ENCODE data around the gene FNDC5.

FNDC5 gene

DNA sequence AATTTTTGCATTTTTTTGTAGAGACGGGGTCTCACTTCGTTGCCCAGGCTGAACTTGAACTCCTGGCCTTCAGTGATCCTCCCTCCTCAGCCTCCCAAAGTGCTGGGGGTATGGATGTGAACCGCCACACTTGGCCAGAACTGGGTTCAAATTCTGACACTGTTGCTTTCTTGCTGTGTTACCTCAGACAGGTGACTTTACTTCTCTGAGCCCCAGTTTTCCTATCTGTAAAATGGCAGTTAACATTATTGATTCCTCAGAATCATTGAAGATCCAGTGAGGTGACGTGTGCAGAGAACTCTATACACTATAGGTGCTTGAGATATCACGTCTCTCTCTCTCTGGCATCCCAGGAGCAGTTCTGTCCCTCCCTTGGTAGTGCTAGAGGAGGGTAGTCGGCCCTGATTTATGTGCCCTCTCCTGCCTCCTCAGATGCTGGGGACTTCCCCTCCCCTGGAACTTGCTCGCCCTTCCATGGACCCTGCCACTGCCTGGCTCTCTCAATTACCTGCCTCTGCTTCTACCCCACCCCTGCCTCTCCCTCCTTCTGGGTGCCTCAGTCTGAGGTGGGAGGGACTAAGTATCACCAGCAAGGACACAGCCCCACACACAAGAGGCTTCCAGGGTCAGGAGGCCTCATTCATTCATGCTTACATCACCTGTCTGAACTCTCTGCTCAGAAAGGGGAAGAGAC is 12.8 kb upstream of the FNDC5 start:
- DNase-seq = no peak

DNA sequence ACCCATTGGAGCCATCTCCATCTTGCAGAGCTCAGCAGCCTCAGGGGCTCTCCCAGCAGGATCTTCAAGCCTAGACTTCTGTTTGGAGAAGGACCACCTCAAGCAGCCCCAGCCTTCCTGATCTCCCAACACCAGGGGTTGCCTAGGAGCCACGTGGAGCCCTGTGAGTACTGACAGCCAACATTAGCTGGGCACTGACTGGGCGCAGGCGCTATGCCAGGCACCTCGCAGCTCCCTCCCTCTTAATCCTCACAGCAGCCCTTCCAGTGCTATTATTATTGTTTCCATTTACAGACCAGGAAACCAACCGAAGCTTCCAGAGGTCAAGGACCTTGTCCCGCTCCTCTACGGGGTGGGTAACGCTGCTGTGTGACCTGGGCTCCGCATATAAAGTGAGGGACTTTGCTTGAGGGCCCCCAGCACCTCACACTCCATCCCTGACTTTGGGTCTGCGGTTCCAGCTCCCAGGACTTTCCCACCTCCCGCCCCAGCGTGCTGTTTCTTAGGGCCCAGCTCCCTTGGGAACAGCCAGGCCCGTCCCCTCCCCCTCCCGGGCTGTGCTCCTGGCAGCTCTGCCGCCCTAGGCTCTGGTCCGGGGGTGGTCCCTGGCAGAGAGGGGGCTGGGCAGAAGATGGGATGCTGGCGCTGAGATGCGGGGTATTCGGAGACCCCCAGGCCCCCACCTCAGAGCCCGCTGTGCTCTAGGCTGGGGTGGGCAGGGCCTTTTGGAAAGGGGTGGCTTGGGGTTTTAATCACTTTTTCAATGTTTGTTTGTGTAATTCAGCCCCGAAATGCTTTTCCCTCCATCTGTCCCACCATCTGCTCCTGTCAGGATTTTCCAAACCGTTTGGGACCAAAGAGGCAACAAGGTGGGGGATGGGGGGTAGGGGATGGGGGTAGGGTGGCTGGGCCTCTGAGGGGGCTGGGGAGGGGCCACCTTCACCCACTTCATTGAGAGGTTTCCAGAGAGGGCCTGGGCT is 11.4 kb upstream of the FNDC5 start:
- no peak for DNase-seq

DNA sequence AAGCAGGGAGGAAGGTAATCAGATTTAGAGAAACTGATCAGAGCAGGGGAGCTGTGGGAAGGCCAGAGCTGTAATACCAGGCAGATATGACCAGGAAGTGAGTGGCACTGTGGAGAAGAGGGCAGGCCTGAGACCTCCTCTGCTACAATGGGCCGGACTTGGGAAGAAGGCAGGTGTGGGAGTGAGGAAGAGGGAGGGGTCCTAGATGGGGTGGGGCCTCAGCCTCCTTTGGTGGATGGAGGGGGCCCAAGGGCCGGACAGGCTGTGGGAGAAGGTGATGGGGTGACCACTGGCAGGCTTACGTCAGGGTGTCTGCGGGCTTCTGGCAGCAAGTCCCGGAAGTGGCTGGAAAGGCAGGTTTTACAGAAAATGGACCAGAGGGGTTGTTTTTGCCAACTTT is 10.6 kb upstream of the FNDC5 start:
- DNase-seq = no peak

DNA sequence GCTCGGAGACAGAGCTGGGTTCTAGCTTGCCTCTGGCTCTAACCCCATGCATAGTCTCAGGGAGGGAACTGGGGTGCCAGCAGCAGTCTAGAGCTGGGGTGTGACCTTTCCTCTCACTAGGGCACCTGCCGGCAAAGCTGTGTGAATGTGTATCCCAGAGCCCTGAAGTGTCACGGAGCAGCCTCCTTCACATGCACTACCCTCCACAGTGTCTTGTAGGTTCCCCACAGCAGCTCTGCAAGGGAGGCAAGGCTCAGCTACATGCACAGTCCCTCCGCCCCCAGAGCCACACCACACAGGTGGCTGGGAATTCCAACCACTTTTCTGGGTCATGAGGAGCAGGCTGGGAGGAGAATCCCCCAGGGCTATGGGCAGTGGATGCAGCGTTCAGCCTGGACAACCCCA is 7.9 kb upstream of the FNDC5 start:
- DNase-seq = peak; percentile 34

DNA sequence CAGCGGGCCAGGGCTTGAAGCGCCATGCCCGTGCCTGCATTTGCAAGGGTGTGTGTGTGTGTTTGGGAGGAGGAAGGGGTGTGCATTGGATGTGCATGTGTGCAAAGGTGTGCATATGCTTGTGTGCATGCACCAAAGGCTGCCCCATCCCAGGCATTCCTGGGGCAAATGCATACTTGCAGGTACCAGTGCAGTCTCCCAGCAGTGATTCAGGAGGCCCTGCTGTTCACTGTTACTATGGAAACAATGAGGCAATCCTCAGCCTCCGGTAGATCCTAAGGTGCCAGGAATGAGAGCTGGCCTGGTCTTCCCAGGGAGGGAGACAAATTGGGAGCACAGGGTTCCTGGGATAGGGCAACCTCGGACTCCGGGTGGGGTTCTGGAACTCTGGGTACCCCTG is 7.5 kb upstream of the FNDC5 start:
- DNase-seq = no peak

DNA sequence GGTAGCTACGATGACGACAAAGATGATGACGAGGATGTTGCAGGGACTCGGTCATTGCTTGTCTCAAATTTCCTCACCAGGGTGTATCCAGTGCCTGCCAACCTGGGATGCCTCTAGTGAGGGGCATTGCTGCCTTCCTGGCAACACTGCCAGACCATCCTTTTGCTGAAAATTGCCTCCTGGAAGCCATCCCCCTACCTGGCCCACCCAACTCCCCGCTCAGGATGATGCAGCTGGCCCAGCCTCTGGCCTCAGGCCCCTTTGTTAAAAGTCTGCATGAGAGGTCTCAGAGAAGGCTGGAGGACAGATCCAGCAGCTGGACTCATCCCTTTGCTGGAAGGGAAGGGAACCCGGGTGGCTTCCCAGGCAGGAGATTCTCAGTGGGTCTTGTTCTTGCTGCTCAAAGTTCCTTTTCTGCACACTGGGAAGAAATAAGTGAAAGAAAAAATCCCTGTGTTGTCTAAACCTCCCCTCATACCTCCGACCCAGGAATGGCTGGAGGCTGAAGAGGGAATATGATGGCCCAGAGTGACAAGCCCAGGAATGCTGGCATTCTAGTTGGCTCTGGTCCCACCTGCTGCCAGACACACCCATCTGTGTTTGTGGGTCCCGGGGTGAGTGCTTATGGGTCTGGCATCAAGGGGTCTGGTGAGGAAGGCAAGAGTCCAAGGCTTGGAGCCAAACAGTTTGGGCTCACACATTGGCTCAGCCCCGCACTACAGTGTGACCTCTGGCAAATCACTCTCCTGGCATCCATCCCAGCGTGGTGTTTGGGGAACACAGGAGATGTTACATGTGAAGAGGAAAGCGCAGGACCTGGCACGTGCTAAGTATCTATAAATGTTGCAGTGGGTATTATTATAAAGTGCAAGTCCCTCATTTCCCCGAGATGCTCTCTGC is 6.7 kb upstream of the FNDC5 start:
- DNase-seq = peak; percentile 56

DNA sequence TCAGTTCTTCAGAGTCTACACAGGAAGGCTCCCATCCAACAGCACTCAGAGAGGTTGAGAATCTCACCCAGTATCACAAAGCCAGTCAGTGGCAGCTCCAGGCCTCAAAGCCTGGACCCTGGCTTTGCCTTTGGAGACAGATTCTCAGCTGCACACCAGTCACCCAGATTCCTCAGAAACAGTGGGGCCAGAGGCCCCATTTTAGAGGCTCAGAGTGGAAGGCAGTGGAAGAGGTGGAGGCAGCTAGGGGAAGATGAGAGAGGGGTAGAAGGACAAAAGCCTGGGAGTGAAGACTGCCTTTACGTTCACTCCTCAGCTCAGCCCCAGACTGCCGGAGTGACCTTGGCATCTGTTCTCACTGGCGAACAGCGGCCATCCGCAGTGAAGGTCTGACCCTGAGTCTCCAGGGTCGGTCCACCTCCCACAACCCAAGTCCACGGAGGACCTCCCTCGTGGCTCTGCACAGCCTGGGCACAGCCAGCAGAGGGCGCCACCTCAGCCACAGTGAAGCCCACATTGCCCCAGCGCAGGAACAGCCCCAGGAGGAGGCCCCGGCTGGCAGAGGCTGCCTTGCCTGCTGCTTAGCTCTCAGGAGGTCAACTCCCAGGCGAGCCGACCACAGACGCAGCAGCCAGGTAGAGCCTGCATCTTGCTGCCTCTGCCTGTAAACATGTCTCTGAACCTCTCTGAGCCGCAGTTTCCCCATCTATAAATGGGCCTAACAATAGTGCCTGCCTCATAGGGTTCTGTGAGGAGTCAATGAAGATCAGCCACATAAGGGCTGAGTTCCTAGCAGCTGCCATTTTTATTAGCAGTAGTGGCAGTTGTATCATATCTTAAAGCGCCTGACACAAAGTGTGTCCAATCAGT is 5.9 kb upstream of the FNDC5 start:
- peak; percentile 73 for DNase-seq

DNA sequence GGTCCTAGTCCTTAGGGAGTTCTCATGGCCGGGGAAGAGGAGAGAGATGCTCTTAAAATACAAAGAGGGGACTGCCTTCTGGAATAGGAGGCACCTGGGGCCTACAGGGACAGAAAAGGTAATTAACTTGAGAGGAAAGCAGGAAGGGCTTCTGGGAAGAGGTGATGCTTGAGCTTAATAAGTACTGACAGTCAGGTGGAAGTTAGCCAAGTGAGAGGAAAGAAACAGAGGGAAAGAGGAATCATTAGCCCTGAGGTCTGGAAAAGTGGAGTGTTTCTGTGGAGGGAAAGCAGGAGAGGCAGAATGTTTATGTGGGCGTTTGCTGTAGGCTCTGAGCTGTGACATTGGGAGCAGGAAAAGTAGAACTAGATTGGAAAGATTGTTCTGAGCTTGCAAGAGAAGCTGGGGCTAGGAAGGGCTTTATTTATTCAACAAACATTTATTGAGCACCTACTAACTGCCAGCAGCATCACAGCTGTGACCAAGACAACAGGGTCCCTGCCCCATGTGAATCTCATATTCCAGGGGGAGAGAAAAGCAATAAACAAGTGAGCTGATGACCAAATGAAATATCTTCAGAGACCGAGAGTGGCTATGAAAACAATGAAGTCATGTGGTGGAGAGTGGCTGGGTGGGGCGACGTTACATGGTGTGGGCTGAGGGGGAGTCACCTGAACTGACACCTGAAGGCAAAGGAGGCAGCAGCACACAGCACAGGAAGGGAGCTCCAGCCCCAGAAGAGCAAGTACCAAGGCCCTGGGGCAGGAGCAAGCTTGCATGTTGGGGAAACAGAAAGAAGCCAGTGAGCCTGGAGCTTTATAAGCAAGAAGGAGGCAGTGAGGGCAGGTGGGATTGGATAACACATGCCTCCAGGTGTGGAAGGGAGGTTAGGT is 4.4 kb upstream of the FNDC5 start:
- DNase-seq = no peak

DNA sequence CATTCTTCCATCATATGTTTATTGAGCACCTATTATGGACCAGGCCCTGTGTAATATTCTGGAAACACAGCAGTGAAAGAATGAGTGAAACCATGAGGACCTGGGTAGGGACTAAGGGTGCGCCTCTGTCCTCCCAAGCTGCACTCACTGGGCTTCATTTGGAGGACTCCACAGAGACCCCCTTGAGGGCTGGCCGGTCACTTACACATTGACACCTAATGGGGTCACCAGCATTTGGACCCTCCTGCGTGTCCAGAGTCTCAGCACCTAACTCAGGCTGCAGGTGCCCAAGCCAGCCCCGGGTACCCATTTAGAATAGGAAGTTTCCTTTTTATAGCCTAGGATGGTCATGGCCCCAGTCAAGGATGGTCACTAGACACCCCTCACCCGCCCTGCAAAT is 2.8 kb upstream of the FNDC5 start:
- peak; percentile 25 for DNase-seq

DNA sequence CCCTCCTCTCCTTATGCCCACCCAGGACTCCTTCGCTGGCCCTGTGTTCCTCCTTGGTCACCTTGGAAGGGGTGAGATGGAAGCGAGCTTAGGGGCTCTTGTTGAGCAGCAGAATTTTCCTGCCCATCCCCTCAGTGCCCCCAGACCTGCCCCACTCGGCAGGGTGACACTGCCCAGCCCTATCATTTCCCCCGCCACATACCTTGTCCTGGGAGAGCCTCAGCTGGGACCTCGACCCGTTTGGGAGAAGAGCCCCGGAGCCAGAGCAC is 1.4 kb upstream of the FNDC5 start:
- DNase-seq = peak; percentile 30

DNA sequence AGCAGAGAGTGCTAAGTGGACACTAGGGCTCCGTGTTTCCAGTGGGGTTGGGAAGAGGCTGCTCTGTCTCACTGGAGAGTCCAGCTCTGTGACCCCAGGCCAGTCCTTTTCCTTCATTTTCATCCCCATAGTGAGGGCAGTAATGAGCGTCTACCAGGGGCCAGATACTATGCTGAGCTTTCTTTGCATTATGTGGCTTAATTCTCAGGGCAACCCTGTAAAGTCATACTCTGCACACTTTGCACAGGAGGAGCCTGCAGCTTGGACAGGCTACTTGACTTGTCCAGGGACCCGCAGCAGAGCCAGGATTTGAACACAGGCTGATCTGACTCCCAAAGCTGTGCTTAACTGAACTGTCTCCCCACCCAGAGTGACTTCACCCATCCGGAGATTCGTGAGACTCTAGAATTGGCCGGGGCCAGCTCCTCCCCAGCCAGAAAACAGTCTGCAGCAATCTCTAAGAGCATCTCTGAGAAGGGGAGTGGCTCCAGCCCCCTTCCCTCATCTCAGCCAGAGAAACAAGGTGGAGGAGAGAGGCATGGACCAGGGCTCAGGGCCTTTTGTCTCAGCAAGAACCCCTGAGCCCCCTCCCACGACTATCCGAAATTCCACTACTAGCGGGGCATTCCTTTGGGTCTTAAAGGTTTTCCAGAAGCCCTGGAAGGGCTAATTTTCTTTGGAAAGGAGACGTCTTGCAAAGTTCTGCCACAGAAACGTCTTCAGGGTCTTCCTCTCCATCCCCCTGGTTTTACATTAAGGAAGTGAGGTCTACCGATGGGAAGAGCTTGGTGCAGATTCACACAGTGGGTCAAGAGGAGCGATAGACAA is 866 bp upstream of the FNDC5 start:
- DNase-seq = peak; percentile 54

DNA sequence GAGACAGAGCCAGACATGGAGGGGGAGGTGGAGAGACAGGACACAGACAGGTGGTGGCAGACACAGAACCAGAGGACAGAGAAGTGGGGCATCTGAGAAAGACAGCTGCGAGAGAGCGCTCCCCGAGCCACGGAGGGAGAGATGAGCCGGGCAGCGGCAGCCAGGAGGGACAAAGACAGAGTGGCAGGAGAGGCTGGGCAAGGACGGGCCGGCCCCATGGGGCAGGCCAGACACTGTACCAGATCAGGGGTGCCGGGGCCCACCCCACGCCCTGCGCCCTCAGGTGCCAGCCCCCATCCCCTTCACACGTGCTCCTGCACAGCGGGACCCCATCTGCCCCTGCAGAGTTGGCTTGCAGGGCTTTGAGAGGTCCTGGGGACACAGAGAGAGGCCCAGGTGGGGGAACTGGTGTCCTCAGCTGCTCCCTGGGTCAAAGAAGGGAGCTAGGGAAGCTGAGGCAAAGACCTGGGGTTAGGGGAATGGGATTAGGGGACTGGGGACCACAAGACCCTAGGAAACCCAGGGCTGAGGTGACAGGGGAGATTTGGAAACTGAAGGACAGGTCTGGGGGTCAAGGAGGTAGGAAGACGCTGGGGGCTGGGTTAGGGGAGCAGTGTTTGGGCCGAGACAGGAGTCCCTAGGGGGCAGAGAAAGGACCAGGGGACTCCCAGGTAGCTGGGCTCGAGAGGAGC is 643 bp downstream of the FNDC5 start:
- peak; percentile 53 for DNase-seq

DNA sequence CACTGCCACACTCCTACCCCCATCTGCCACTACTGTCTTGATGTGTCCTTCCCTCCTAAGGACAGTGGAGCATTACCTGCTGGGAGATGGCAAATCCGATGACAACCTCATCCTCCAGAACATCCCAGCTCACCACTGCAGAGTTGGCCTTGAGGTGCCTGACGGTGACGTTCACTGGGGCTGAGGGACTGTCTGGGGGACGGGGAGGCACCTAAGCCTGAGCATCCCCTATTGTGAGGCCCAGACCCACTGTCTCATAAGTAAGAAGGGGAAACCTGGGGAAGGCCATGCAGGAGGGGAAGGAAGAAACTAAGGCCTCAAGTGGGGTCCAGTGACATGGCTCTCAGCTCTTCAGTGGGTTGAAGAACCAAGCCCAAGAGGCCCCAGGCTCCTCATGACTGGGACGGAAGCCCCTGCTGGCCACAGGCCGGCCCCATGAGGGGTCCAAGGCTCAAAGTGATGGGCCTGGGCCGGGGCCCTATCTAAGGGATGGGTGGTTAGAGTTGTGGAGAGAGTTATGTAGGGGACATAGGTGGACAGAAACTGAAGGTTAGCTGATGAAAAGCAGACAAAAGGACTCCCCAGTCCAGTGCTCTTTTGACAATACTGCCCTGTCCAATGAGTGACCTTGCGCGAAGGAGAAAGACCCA is 1.8 kb downstream of the FNDC5 start:
- peak; percentile 55 for DNase-seq

DNA sequence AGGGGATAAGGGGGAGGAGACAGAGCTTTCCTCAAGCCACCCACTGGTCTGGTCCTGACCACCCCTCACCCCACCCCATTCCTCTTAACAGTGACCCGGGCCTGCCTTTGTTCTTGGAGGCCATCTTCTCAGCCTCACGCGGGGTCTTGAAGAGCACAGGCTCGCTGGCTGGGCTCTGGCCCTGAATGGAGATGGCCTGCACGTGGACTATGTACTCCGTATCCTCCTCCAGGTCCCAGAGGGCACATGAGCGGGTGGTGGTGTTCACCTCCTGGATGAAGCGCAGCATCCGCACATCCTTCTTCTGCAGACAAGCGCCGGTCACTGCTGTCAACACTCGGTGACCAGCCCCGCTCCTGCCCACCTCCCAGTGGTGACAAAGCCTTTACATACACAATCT is 2.6 kb downstream of the FNDC5 start:
- DNase-seq = peak; percentile 31

DNA sequence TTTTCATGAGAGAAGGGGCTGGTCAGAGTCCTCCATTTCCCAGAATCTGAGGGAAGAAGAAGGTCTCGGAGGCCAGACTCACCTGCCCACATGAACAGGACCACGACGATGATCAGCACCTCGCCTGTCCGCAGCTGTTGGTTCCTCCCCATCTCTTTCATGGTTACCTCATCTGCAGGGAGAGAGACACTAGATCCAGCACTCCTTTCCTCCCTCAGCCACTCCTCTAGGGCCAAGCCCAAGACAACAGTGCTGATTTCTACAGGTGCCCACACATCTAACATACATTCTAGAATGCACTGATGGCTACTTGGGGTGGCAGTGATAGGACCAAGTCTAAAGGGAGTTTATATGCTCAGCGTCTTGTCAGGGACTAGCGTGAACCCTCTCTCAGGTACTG is 3.0 kb downstream of the FNDC5 start:
- DNase-seq = no peak

DNA sequence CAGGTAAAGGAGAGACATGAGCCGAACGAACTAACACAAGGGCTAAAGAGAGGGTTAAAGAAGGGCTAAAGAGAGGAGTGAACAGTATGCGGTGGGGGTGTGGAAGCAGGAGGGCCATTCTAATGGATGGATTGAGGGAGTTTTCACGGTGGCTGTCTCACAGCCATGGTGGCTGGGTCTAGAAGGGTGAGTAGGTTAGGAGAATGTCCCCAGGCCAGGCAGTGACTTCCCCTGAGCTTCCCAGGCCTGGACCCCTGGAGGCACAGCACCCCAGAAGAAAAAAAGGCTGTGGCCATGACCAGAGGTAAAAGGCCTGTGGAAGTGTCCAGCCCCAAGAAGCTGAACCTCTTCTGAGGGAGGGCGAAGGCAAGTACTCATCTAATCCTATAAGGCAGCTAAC is 3.6 kb downstream of the FNDC5 start:
- no peak for DNase-seq

DNA sequence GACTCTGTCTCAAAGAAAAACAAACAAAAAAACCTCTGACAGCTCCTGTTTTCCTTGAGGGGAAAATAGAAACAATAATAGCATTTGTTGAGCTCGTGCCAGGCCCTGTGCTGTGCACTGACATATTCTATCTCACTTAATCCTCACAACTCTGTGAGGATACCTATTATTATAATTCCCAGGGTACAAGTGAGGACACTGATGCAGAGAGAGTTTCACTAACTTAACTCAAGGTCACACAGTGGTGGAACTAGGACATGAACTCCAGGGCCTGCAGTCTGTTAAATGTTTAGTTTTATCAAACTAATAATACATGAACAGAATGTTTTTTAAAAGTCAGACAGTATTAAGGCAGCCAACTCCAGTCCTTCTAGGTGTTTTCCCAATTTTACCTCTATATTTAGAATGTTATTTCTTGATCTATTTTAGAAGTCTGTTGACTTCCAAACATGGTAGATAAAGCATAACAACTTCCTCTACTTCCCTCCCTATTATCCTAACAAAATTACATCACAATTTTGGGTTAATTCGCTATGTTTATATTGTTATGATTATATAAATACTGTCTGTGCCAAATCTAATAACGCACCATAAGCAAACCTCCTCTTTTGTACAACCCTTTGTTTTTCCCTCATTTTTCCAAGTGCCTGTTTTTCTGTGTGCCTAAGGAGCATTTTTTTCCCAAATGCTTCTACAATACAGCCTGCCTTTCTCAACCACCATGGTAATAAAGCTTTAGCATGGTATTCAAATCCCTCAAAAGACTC is 4.9 kb downstream of the FNDC5 start:
- DNase-seq = no peak

DNA sequence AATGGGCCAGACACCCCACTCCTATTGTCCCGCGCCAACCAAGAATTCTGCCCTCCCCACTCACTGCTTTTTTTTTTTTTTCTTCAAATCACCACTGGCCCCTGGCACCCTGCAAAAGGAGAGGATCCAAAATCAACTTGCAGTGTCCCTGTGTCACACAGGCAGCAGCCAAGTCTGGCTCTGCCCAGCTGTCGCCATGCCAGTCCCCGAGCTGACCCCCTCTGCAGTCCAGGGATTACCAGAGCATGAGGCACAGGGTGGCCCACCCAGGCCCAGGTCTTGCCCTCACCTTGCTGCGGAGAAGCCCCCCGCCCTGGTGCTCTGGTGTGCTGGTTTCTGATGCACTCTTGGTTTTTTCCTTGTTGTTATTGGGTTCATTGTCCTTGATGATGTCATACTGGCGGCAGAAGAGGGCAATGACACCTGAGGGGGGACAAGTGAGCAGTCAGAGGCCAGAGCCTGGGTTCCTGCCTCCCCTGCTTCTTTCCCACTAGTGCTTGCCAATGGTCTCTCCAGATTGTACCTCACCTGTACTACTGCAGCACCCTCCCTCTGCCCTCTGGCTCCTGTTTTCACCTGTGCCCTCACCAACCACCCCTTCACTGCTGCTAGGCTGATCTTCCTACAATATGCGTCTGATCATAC is 6.2 kb downstream of the FNDC5 start:
- peak; percentile 24 for DNase-seq
